Measurements from ENCODE around the gene SDK1. TPM values are rescaled to one million over a fixed set of nuclear protein-coding genes. Genes with fewer than 3 reads are reported as not detected.

SDK1 gene
- total and polyA plus RNA-seq, 2 experiments from 2014 or later: 2.1 to 10.0 TPM

DNA sequence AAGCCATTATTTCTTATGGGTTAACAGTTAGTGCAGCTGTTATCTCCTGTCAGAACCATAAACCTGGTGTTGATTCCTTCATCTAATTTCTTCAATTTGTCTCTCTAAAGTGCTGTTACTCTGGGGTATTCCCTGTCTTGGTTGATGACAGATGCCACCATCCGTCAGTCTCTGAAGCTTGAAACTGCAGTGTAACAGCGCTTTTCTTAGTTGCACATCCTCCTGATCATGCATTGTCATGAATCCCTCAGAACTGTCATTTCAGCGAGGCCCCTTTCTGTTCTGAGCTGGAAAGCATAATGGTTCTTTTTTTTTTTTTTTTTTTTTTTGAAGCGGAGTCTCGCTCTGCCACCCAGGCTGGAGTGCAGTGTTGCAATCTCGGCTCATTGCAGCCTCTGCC is 193.9 kb downstream of the SDK1 start:
- Histone ChIP-seq H3K4me2 (no peak overlapping the region), H3K36me3 (ENCODE audit: insufficient read depth) (no peaks in the 10 kb centered on the region), H3K79me2 (replicated peaks; ENCODE audit: insufficient read depth) (no peaks in the 10 kb centered on the region), H3F3A (replicated peaks; ENCODE audit: low read depth) (no peaks in the 10 kb centered on the region), H3K27ac (ENCODE audit: low read depth) (no peak overlapping the region), H3K27me3 (ENCODE audit: insufficient read depth) (no peaks in the 10 kb centered on the region), H3K9me2 (ENCODE audit: insufficient read depth) (no peaks in the 10 kb centered on the region), H2AFZ (no peak overlapping the region), H3K4me3 (no peak overlapping the region), H3K4me1 (ENCODE audit: insufficient read depth) (peaks cover 12% of the 10 kb centered on the region; the same call in 1 of the 2 replicates), H4K20me1 (replicated peaks; ENCODE audit: insufficient read depth) (no peaks in the 10 kb centered on the region)
- ATAC-seq (no peak), DNase-seq (ENCODE audit: low spot score) (no peak)
- H3K9me3 Mint-ChIP-seq: peaks cover 4% of the 10 kb centered on the region; the same call in 2 of the 3 replicates
- no peaks in the 10 kb centered on the region for H3K36me3 Mint-ChIP-seq (ENCODE audit: low read depth)
- no peak overlapping the region for H3K4me3 Mint-ChIP-seq
- H3K4me1 Mint-ChIP-seq: peaks cover 21% of the 10 kb centered on the region; the same call in 2 of the 3 replicates
- H3K27me3 Mint-ChIP-seq (ENCODE audit: insufficient read depth, low read depth, poor library complexity): no peaks in the 10 kb centered on the region
- H3K27ac Mint-ChIP-seq: peak overlapping the region; percentile 26; the same call in 1 of the 2 replicates
- TF ChIP-seq, protein P1, sequence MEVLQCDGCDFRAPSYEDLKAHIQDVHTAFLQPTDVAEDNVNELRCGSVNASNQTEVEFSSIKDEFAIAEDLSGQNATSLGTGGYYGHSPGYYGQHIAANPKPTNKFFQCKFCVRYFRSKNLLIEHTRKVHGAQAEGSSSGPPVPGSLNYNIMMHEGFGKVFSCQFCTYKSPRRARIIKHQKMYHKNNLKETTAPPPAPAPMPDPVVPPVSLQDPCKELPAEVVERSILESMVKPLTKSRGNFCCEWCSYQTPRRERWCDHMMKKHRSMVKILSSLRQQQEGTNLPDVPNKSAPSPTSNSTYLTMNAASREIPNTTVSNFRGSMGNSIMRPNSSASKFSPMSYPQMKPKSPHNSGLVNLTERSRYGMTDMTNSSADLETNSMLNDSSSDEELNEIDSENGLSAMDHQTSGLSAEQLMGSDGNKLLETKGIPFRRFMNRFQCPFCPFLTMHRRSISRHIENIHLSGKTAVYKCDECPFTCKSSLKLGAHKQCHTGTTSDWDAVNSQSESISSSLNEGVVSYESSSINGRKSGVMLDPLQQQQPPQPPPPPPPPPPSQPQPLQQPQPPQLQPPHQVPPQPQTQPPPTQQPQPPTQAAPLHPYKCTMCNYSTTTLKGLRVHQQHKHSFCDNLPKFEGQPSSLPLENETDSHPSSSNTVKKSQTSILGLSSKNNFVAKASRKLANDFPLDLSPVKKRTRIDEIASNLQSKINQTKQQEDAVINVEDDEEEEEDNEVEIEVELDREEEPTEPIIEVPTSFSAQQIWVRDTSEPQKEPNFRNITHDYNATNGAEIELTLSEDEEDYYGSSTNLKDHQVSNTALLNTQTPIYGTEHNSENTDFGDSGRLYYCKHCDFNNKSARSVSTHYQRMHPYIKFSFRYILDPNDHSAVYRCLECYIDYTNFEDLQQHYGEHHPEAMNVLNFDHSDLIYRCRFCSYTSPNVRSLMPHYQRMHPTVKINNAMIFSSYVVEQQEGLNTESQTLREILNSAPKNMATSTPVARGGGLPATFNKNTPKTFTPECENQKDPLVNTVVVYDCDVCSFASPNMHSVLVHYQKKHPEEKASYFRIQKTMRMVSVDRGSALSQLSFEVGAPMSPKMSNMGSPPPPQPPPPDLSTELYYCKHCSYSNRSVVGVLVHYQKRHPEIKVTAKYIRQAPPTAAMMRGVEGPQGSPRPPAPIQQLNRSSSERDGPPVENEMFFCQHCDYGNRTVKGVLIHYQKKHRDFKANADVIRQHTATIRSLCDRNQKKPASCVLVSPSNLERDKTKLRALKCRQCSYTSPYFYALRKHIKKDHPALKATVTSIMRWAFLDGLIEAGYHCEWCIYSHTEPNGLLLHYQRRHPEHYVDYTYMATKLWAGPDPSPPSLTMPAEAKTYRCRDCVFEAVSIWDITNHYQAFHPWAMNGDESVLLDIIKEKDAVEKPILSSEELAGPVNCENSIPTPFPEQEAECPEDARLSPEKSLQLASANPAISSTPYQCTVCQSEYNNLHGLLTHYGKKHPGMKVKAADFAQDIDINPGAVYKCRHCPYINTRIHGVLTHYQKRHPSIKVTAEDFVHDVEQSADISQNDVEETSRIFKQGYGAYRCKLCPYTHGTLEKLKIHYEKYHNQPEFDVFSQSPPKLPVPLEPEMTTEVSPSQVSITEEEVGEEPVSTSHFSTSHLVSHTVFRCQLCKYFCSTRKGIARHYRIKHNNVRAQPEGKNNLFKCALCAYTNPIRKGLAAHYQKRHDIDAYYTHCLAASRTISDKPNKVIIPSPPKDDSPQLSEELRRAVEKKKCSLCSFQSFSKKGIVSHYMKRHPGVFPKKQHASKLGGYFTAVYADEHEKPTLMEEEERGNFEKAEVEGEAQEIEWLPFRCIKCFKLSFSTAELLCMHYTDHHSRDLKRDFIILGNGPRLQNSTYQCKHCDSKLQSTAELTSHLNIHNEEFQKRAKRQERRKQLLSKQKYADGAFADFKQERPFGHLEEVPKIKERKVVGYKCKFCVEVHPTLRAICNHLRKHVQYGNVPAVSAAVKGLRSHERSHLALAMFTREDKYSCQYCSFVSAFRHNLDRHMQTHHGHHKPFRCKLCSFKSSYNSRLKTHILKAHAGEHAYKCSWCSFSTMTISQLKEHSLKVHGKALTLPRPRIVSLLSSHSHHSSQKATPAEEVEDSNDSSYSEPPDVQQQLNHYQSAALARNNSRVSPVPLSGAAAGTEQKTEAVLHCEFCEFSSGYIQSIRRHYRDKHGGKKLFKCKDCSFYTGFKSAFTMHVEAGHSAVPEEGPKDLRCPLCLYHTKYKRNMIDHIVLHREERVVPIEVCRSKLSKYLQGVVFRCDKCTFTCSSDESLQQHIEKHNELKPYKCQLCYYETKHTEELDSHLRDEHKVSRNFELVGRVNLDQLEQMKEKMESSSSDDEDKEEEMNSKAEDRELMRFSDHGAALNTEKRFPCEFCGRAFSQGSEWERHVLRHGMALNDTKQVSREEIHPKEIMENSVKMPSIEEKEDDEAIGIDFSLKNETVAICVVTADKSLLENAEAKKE (CRISPR knock-in tag; IDR thresholded peaks at IDR 0.05): no peak
- TF ChIP-seq, protein P2, sequence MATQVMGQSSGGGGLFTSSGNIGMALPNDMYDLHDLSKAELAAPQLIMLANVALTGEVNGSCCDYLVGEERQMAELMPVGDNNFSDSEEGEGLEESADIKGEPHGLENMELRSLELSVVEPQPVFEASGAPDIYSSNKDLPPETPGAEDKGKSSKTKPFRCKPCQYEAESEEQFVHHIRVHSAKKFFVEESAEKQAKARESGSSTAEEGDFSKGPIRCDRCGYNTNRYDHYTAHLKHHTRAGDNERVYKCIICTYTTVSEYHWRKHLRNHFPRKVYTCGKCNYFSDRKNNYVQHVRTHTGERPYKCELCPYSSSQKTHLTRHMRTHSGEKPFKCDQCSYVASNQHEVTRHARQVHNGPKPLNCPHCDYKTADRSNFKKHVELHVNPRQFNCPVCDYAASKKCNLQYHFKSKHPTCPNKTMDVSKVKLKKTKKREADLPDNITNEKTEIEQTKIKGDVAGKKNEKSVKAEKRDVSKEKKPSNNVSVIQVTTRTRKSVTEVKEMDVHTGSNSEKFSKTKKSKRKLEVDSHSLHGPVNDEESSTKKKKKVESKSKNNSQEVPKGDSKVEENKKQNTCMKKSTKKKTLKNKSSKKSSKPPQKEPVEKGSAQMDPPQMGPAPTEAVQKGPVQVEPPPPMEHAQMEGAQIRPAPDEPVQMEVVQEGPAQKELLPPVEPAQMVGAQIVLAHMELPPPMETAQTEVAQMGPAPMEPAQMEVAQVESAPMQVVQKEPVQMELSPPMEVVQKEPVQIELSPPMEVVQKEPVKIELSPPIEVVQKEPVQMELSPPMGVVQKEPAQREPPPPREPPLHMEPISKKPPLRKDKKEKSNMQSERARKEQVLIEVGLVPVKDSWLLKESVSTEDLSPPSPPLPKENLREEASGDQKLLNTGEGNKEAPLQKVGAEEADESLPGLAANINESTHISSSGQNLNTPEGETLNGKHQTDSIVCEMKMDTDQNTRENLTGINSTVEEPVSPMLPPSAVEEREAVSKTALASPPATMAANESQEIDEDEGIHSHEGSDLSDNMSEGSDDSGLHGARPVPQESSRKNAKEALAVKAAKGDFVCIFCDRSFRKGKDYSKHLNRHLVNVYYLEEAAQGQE (IDR thresholded peaks at IDR 0.05; ENCODE audit: unreplicated experiment): no peak
- TF ChIP-seq, protein P3, sequence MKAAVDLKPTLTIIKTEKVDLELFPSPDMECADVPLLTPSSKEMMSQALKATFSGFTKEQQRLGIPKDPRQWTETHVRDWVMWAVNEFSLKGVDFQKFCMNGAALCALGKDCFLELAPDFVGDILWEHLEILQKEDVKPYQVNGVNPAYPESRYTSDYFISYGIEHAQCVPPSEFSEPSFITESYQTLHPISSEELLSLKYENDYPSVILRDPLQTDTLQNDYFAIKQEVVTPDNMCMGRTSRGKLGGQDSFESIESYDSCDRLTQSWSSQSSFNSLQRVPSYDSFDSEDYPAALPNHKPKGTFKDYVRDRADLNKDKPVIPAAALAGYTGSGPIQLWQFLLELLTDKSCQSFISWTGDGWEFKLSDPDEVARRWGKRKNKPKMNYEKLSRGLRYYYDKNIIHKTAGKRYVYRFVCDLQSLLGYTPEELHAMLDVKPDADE (IDR thresholded peaks at IDR 0.05): no peak
- TF ChIP-seq ZNF114 (CRISPR knock-in tag; IDR thresholded peaks at IDR 0.05) (no peak), EZH2phosphoT487 (IDR thresholded peaks at IDR 0.05; ENCODE audit: unreplicated experiment) (no peak), STAT1 (IDR thresholded peaks at IDR 0.05; ENCODE audit: unreplicated experiment) (no peak), NANOG (IDR thresholded peaks at IDR 0.05; ENCODE audit: borderline replicate concordance) (no peak), POLR2AphosphoS5 (IDR thresholded peaks at IDR 0.05; ENCODE audit: low read depth) (no peak), ZNF331 (CRISPR knock-in tag; IDR thresholded peaks at IDR 0.05; ENCODE audit: low read depth) (no peak)

All from GM23338 (cell line).